AG04450 (cell line): ENCODE measurements around the gene SLC6A9. TPM values are rescaled to one million over a fixed set of nuclear protein-coding genes. Genes with fewer than 3 reads are reported as not detected.

Experiments
- CTCF ChIA-PET: fragments of 300-600, 350-600 bp; formaldehyde crosslinking; extraction: SDS; loops from one replicate; lab custom pipeline; 2022; ENCODE audit warnings: antibody characterized with exemption, inconsistent platforms; lab: Charles Lee
- POLR2A ChIA-PET: fragments of 350-600 bp; formaldehyde crosslinking; extraction: SDS; loops from one replicate; lab custom pipeline; 2021; ENCODE audit warnings: antibody characterized with exemption, inconsistent platforms; lab: Yijun Ruan, JAX
- DNase-seq: peaks from one replicate; pipeline ENCODE4 v3.0.0-alpha.2; 2011; ENCODE audit warnings: low read depth, low spot score
- H3K27ac ChIP-seq: one replicate; pipeline ENCODE4 v1.5.1; 2012; ENCODE audit warnings: low read depth, low read length, control low read depth
- H3K27me3 ChIP-seq: one replicate; pipeline ENCODE4 v1.6.0; 2012; ENCODE audit warnings: low read length; ENCODE audit not compliant: control insufficient read depth, insufficient read depth
- H3K4me3 ChIP-seq: 2 replicates; pipeline ENCODE4 v1.5.1; 2011; ENCODE audit warnings: mild to moderate bottlenecking, low read depth, low read length, control low read depth
- H3K9me3 ChIP-seq: 2 replicates; pipeline ENCODE4 v1.5.1; 2012; ENCODE audit warnings: low read length; ENCODE audit not compliant: control insufficient read depth, insufficient read depth
- CTCF ChIP-seq: IDR thresholded peaks from 2 replicates; pipeline ENCODE4 v1.5.1; 2011; ENCODE audit warnings: low read depth, low read length, control low read depth, inconsistent platforms
- polyA plus RNA-seq: library from polyadenylated mRNA; depleted of rRNA; stranded (reverse); fragments of >200 nt; gene quantifications from 2 replicates; pipeline ENCODE4 v1.2.3, GENCODE V29; 2011

Gene SLC6A9
- polyA plus RNA-seq, 1 experiment: 16.3 TPM

GRCh38 chr1:43970911-43971310, 60.4 kb downstream of the SLC6A9 start:
- ChIA-PET CTCF (interaction anchor here (1.2 to 2.2 kb wide), 3 partner anchors 25 to 207 kb away, joined by 3 to 12 read pairs (median 6); no protein-coding TSS in a partner anchor), POLR2A (no interaction called here)
- Histone ChIP-seq H3K27me3 (no peaks in the 10 kb centered on the region), H3K27ac (no peak overlapping the region), H3K9me3 (no peaks in the 10 kb centered on the region; the same call in none of the 2 replicates), H3K4me3 (peak overlapping the region; percentile 94)
- no peak for TF ChIP-seq CTCF
- DNase-seq: no peak

DNA sequence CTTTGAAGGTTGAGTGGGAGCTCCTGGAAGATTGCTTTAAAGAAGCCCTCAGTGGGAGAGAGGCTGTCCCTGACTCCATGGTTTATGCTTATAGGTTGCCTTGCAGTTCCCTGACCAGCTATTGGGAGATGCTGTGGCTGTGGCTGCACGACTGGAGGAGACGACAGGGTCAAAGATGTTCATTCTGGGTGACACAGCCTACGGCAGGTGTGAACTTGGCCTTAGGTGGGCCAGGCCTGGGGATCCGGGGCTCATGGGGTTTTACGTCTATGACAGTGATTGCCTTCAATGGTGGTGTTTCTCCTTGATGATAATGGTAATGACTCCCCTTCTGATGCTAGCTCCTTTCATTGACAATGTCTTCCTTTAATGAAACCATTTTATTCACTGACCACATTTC, 60.8 kb downstream of the SLC6A9 start:
- Histone ChIP-seq H3K9me3 (no peaks in the 10 kb centered on the region; the same call in none of the 2 replicates), H3K27ac (no peak overlapping the region), H3K4me3 (peak overlapping the region; percentile 94), H3K27me3 (no peaks in the 10 kb centered on the region)
- CTCF ChIA-PET: interaction anchor here (1.2 to 2.2 kb wide), 3 partner anchors 25 to 207 kb away, joined by 3 to 12 read pairs (median 6); no protein-coding TSS in a partner anchor
- TF ChIP-seq CTCF: no peak
- no peak for DNase-seq
- POLR2A ChIA-PET: interaction anchor here (1.1 kb wide), 1 partner anchor 23 kb away, joined by 3 read pairs; the partner anchor contains the start of gene IPO13

GRCh38 chr1:43969746-43970466, 61.4 kb downstream of the SLC6A9 start, which contains the start of gene DPH2:
Gene DPH2, plus strand, starts transcription at chr1:43970010. Its CDS starts 166 bp downstream, at chr1:43970176.
- Histone ChIP-seq H3K27me3 (no peaks in the 10 kb centered on the region), H3K27ac (no peak within 1 kb of the TSS), H3K4me3 (peak within 1 kb of the TSS; percentile 94), H3K9me3 (no peaks in the 10 kb centered on the region; the same call in none of the 2 replicates)
- ChIA-PET CTCF (interaction anchor here (1.2 to 2.2 kb wide), 3 partner anchors 24 to 206 kb away, joined by 3 to 12 read pairs (median 6); no protein-coding TSS in a partner anchor), POLR2A (interaction anchor here (0.7 to 1.1 kb wide), 2 partner anchors 22 to 62 kb away, joined by 3 read pairs; partner anchors contain the start of gene IPO13)
- TF ChIP-seq CTCF: no peak; the same call in 1 of the 2 replicates
- DNase-seq: peak; percentile 91

DNA sequence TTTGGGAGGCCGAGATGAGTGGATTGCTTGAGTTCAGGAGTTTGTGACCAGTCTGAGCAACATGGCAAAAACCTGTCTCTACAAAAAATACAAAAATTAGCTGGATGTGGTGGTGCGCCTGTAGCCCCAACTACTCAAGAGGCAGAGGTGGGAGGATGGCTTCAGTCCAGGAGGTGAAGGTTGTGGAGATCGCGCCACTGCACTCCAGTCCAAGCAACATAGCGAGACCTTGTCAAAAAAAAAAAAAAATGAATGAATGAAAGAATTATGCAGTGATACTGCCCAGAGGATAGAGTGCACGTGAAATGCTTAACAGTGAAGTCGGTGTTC, 61.9 kb downstream of the SLC6A9 start:
- H3K4me3 ChIP-seq: no peak overlapping the region
- no peak for TF ChIP-seq CTCF
- CTCF ChIA-PET: interaction anchor here (2.2 kb wide), 1 partner anchor 35 kb away, joined by 12 read pairs; no protein-coding TSS in a partner anchor
- no peak for DNase-seq
- POLR2A ChIA-PET: interaction anchor here (0.7 kb wide), 1 partner anchor 62 kb away, joined by 3 read pairs; no protein-coding TSS in a partner anchor
- H3K27ac ChIP-seq: no peak overlapping the region
- no peaks in the 10 kb centered on the region for H3K27me3 ChIP-seq
- H3K9me3 ChIP-seq: no peaks in the 10 kb centered on the region; the same call in 1 of the 2 replicates
